Purkinje cell (primary cell): ENCODE results near the gene SLC17A3. TPM values are rescaled to one million over a fixed set of nuclear protein-coding genes. Genes with fewer than 3 reads are reported as not detected.

Experiments
- polyA plus RNA-seq: library from polyadenylated mRNA; unstranded; fragments of >200 nt; fragmentation: Nextera tagmentation; gene quantifications from 2 replicates; pipeline ENCODE4 v1.2.1, GENCODE V29; 2014

Gene SLC17A3, protein sequence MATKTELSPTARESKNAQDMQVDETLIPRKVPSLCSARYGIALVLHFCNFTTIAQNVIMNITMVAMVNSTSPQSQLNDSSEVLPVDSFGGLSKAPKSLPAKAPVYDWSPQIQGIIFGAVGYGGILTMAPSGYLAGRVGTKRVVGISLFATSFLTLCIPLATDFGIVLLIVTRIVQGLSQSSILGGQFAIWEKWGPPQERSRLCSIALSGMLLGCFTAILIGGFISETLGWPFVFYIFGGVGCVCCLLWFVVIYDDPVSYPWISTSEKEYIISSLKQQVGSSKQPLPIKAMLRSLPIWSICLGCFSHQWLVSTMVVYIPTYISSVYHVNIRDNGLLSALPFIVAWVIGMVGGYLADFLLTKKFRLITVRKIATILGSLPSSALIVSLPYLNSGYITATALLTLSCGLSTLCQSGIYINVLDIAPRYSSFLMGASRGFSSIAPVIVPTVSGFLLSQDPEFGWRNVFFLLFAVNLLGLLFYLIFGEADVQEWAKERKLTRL
- not detected in 2 replicates for polyA plus RNA-seq

DNA sequence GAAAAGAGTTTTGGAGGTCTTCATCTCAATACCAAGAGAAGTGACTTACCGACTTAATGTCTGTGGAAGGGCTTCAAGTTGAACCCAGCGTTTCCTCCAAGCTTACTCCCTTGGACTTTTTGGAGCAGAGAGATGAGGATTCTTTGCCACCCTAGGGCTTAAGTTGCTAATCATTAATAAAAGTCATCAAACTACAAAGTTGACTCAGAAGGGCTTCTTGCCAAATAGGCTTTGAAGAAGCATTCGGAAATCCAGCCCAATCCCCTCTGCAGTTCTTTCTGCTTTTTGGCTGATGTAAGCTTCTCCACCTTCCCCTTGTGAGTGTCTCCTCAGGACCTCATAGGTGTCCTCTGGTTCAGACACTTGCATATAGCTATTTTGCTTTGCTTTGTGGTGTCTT, at the start of gene SLC17A3:
Gene SLC17A3 (minus strand): TSS at position 126 of the 400 bp plus-strand sequence. CDS start 5,856 bp downstream, outside the sequence.

DNA sequence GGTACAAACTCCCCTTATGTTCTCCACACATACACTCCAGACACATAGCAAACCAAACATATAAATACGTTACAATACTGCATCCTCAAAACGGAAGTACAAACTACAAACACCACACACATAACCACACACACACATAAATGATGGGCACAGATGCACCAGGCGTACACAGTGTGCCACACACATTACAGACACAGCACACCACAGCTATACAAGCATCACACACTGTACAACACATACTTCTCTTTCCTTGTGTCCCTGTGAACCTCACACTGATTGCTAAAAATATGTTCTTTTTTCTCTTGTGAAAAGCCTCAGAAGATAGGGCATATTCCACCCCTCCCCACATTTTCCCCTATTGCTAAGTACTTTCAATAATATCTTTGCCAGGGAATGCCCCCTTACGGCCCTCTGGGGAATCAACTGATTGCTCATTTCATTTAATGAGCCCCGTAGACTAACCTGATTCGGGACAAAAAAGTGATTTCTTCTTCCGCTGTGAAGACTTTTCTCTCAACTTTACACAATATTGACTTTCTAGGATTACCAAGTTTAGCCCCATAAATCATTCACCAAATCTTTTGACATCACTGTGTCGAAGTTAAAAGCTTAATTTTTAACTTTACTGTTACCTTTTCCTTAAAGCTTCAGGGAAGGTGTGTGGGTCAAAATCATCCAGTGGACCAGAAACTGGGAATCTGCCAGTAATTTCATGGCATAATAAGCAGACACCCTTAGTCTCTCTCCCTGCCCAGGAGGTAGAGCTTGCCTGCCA, 42.3 kb downstream of the SLC17A3 start, which contains the start of gene SLC17A1:
Gene SLC17A1 (minus strand): TSS at position 521 of the 775 bp plus-strand sequence. CDS start 1,495 bp downstream, outside the sequence.

Other genes starting within 250 kb of the SLC17A3 start
- gene SCGN, start 222.0 kb downstream of the SLC17A3 start, polyA plus RNA-seq = not detected in 2 replicates
- gene SLC17A4, start 119.5 kb downstream of the SLC17A3 start, polyA plus RNA-seq = not detected in 2 replicates
- not detected in 2 replicates for gene SLC17A1, start 42.2 kb downstream of the SLC17A3 start, polyA plus RNA-seq
- not detected in 2 replicates for gene SLC17A2, start 56.4 kb upstream of the SLC17A3 start, polyA plus RNA-seq
- 0.22 TPM in 1 of 2 replicates, not detected in the other for gene TRIM38, start 88.6 kb upstream of the SLC17A3 start, polyA plus RNA-seq
- 1.9 TPM in 1 of 2 replicates, not detected in the other for gene HFE, start 213.2 kb upstream of the SLC17A3 start, polyA plus RNA-seq